ENCODE measurements around the gene MBD5. TPM values are rescaled to one million over a fixed set of nuclear protein-coding genes. Genes with fewer than 3 reads are reported as not detected.

Gene MBD5
- total and polyA plus RNA-seq, 7 donors = 2.3 to 81.1 (median 67.0) TPM

DNA sequence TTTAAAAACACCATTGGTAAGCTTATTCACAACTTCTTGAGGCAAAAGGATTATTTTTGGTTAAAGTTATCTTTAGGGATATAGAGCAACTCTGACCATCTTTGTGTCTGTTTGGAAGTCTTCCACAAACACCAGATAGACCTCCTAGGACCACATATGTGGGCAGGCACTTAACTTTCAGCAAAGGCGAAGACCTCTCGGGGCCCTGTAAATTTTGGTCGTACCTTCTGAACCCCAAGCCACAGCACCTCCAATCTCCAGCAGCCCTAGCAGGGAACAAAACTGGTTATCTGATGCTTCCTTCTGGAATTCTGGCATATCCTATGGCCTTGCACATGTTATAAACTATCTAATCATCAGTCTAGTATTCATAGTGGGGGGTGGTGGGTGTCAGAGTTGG, 114.8 kb downstream of the MBD5 start:
- TF ChIP-seq, protein P1, sequence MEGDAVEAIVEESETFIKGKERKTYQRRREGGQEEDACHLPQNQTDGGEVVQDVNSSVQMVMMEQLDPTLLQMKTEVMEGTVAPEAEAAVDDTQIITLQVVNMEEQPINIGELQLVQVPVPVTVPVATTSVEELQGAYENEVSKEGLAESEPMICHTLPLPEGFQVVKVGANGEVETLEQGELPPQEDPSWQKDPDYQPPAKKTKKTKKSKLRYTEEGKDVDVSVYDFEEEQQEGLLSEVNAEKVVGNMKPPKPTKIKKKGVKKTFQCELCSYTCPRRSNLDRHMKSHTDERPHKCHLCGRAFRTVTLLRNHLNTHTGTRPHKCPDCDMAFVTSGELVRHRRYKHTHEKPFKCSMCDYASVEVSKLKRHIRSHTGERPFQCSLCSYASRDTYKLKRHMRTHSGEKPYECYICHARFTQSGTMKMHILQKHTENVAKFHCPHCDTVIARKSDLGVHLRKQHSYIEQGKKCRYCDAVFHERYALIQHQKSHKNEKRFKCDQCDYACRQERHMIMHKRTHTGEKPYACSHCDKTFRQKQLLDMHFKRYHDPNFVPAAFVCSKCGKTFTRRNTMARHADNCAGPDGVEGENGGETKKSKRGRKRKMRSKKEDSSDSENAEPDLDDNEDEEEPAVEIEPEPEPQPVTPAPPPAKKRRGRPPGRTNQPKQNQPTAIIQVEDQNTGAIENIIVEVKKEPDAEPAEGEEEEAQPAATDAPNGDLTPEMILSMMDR (IDR thresholded peaks at IDR 0.05) = no peak
- TF ChIP-seq POLR2A (IDR thresholded peaks at IDR 0.05) = no peak
- TF ChIP-seq EP300 (IDR thresholded peaks at IDR 0.05) = no peak
- TF ChIP-seq POLR2AphosphoS5 (IDR thresholded peaks at IDR 0.05) = no peak
- Histone ChIP-seq H3K4me1 (peaks cover 0 to 19% (median 15%) of the 10 kb centered on the region in 4 donors), H3K27ac (no peak overlapping the region), H3K9me3 (no peaks in the 10 kb centered on the region), H3K36me3 (no peaks in the 10 kb centered on the region), H3K4me3 (no peak overlapping the region), H3K27me3 (no peaks in the 10 kb centered on the region)
- 96 to 97% methylated on average over 3 of the region's 3 CpGs for WGBS, 2 donors
- intact Hi-C loops (cut with DNase I) = no loop called here
- no peak for DNase-seq

DNA sequence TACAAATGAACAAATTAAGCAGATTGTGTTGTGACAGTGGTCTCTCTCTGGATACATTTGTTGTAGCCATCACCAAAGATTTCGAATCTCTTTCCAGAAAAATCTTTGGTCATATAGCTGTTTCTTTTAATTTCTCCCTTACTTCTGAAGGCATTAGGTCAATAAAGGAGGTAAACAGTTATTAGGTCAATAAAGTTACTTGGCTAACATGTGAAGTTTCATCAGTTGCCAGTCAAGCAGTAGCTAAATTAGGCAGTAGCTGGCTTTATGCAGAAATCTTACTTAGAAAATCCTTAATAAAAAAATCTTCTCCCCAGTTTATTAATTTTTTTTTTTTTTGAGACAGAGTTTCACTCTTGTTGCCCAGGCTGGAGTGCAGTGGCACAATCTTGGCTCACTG, 115.5 kb downstream of the MBD5 start:
- Histone ChIP-seq H3K9me3 (no peaks in the 10 kb centered on the region), H3K36me3 (no peaks in the 10 kb centered on the region), H3K27me3 (no peaks in the 10 kb centered on the region), H3K4me3 (no peak overlapping the region), H3K27ac (no peak overlapping the region), H3K4me1 (peaks cover 0 to 16% (median 11%) of the 10 kb centered on the region in 4 donors)
- intact Hi-C loops (cut with DNase I) = no loop called here
- TF ChIP-seq POLR2AphosphoS5 (IDR thresholded peaks at IDR 0.05) = no peak
- TF ChIP-seq, protein P1 (IDR thresholded peaks at IDR 0.05) = no peak
- TF ChIP-seq EP300 (IDR thresholded peaks at IDR 0.05) = no peak
- no peak for TF ChIP-seq POLR2A (IDR thresholded peaks at IDR 0.05)
- DNase-seq = no peak
- WGBS, 2 donors = 87 to 89% methylated on average over 1 of the region's 1 CpG

DNA sequence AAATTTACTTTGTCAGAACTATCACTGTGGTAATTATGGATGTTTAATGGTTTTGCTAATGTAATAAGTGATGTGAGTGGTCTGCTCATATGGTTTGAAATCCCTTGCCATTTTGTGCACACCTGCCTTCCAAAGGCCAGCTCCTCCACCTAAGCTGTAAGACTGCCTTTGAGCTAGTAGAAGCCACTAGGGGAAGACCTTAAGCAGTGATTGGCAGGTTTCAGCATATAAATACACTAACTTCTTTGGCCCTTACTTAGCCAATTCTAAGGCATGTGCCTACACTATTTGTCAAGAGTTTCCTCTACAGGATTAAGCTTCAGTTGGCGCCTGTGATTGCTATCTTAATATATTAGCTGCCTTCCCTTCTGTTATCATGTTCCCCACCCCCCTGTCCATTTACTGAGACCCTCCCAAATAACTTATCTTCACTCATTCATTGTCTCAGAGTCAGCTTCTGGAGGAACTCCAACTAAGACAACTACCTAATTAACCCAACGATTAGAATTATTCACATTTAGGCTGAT, 141.1 kb downstream of the MBD5 start:
- Histone ChIP-seq H3K4me3 (no peak overlapping the region), H3K9me3 (no peaks in the 10 kb centered on the region), H3K27me3 (no peaks in the 10 kb centered on the region), H3K27ac (no peak overlapping the region), H3K4me1 (peaks cover 0 to 15% (median 8%) of the 10 kb centered on the region in 4 donors), H3K36me3 (no peaks in the 10 kb centered on the region)
- TF ChIP-seq POLR2AphosphoS5 (IDR thresholded peaks at IDR 0.05) (no peak), POLR2A (IDR thresholded peaks at IDR 0.05) (no peak), EP300 (IDR thresholded peaks at IDR 0.05) (no peak)
- TF ChIP-seq, protein P1 (IDR thresholded peaks at IDR 0.05) = no peak
- 89 to 95% methylated on average over 2 of the region's 2 CpGs for WGBS, 2 donors
- no peak for DNase-seq
- intact Hi-C loops (cut with DNase I) = no loop called here

DNA sequence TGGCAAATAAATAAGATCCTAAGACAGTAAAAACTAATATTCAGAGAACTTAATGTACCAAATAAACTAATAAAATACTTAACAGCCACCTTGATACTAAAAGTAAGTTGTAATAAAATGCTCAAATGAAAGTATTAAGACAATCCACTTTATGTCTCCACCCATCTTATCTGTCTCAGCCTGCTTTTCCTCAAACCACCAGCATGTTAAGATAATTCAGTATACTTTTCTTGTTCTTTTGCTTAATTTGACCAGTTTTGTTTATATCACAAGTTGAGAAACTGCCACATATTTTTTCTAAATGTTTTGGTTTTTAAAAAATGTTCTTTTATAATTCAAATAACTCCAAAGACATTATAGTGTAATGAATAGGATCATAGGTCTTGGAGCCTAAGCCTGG, 142.0 kb downstream of the MBD5 start:
- intact Hi-C loops (cut with DNase I) = no loop called here
- no peaks in the 10 kb centered on the region for H3K27me3 ChIP-seq
- no peak for DNase-seq
- TF ChIP-seq POLR2A (IDR thresholded peaks at IDR 0.05) (no peak), POLR2AphosphoS5 (IDR thresholded peaks at IDR 0.05) (no peak), EP300 (IDR thresholded peaks at IDR 0.05) (no peak)
- TF ChIP-seq, protein P1 (IDR thresholded peaks at IDR 0.05) = no peak
- H3K36me3 ChIP-seq = no peaks in the 10 kb centered on the region
- H3K4me3 ChIP-seq = no peak overlapping the region
- peaks cover 0 to 17% (median 8%) of the 10 kb centered on the region in 4 donors for H3K4me1 ChIP-seq
- H3K9me3 ChIP-seq = no peaks in the 10 kb centered on the region
- no peak overlapping the region for H3K27ac ChIP-seq

DNA sequence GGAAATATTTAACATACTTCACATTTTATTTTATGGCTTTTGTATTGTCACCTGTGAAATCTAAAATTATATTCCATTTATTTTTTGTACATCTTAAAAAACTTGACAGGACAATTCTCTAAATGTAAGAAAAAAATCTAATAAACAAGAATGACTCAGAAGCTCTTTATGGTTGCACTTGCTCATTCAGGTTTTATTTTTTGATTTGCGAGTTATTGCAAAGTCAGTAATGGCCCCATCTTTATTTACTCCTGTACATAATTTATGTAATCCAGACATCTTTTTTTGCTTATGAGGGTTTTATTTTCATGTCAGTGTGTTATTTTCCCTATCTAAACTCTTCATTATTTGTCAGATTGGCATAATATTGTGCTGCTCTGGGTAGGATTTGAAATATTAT, 145.1 kb downstream of the MBD5 start:
- Histone ChIP-seq H3K27ac (no peak overlapping the region), H3K27me3 (no peaks in the 10 kb centered on the region), H3K4me1 (peaks cover 0 to 17% (median 8%) of the 10 kb centered on the region in 4 donors), H3K9me3 (no peaks in the 10 kb centered on the region), H3K36me3 (no peaks in the 10 kb centered on the region), H3K4me3 (no peak overlapping the region)
- 87 to 94% methylated on average over 1 of the region's 1 CpG for WGBS, 2 donors
- DNase-seq = no peak
- intact Hi-C loops (cut with DNase I) = no loop called here
- no peak for TF ChIP-seq POLR2AphosphoS5 (IDR thresholded peaks at IDR 0.05)
